Measurements from ENCODE around the gene CMKLR1.

DNA sequence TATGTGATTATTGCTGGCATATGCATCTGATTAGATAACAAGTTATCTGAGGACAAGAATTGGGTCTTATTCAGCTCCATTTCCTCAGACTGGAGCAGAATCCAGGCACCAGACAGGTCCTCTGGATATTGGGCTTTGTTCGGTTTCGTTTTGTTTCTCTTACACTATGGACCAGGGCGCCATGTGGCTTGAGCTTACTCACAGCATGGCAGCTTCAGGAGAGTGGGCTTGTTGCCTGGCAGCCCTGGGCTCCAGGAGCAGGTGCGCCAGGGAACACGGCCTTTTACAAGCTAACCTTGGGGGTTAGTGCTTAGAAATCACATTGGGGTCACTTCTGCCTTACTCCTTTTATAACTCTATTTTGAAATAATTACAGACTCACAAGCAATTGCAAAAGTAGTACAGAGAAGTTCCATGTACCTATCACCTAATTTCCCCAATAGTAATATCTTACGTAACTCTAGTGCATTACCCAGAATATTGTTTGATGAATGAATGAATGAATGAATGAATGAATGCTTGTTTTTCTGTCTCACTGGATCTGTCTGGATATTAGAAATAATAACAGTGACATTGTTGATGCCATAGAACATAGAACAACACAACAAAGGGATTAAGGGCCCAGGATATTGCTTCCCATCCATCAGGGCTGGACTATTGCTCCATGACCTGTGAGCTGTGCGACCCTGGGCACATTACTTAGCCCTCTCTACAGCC, 39.0 kb downstream of the CMKLR1 start:
- TF ChIP-seq, protein P1, sequence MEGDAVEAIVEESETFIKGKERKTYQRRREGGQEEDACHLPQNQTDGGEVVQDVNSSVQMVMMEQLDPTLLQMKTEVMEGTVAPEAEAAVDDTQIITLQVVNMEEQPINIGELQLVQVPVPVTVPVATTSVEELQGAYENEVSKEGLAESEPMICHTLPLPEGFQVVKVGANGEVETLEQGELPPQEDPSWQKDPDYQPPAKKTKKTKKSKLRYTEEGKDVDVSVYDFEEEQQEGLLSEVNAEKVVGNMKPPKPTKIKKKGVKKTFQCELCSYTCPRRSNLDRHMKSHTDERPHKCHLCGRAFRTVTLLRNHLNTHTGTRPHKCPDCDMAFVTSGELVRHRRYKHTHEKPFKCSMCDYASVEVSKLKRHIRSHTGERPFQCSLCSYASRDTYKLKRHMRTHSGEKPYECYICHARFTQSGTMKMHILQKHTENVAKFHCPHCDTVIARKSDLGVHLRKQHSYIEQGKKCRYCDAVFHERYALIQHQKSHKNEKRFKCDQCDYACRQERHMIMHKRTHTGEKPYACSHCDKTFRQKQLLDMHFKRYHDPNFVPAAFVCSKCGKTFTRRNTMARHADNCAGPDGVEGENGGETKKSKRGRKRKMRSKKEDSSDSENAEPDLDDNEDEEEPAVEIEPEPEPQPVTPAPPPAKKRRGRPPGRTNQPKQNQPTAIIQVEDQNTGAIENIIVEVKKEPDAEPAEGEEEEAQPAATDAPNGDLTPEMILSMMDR (IDR thresholded peaks at IDR 0.05; ENCODE audit: insufficient read depth, low read length) = no peak
- TF ChIP-seq, protein P2, sequence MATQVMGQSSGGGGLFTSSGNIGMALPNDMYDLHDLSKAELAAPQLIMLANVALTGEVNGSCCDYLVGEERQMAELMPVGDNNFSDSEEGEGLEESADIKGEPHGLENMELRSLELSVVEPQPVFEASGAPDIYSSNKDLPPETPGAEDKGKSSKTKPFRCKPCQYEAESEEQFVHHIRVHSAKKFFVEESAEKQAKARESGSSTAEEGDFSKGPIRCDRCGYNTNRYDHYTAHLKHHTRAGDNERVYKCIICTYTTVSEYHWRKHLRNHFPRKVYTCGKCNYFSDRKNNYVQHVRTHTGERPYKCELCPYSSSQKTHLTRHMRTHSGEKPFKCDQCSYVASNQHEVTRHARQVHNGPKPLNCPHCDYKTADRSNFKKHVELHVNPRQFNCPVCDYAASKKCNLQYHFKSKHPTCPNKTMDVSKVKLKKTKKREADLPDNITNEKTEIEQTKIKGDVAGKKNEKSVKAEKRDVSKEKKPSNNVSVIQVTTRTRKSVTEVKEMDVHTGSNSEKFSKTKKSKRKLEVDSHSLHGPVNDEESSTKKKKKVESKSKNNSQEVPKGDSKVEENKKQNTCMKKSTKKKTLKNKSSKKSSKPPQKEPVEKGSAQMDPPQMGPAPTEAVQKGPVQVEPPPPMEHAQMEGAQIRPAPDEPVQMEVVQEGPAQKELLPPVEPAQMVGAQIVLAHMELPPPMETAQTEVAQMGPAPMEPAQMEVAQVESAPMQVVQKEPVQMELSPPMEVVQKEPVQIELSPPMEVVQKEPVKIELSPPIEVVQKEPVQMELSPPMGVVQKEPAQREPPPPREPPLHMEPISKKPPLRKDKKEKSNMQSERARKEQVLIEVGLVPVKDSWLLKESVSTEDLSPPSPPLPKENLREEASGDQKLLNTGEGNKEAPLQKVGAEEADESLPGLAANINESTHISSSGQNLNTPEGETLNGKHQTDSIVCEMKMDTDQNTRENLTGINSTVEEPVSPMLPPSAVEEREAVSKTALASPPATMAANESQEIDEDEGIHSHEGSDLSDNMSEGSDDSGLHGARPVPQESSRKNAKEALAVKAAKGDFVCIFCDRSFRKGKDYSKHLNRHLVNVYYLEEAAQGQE (IDR thresholded peaks at IDR 0.05; ENCODE audit: insufficient replicate concordance, low read depth) = no peak
